ENCODE measurements around the gene OPN3. TPM values are rescaled to one million over a fixed set of nuclear protein-coding genes. Genes with fewer than 3 reads are reported as not detected.

OPN3 gene
- total RNA-seq, 1 donor from 2014 or later = 19.9 TPM

DNA sequence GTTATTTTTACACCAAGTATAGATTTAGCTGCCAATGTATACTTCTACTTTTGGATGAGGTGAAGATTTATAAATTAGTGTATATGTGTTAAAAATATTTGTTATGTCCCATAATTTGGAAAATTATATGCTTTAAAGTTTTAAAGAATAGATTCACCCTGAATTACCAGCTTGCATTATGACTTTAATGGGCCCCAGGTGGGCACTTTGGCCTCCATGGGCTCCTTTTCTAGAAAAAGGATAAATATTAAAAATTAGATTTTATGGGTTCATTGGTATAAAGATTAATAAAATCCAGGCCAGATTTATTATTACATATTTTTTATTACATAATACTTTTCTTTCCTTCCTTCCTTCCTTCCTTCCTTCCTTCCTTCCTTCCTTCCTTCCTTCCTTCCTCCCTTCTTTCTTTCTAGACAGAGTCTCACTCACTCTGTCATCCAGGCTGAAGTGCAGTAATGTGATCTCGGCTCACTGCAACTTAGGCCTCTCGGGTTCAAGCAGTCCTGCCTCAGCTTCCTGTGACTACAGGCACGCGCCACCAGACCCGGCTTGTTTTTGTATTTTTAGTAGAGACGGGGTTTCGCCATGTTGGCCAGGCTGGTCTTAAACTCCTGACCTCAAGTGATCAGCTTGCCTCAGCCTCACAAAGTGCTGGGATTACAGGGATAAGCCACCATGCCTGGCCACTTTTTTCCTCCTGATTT is 86.1 kb downstream of the OPN3 start:
- no peaks in the 10 kb centered on the region for H3K27me3 Mint-ChIP-seq
- no peak overlapping the region for H3K27ac Mint-ChIP-seq

GRCh38 chr1:241551759-241552638 is 88.2 kb downstream of the OPN3 start:
- no peak for TF ChIP-seq CTCF (IDR thresholded peaks at IDR 0.05; ENCODE audit: unreplicated experiment)
- H3K27me3 Mint-ChIP-seq = no peaks in the 10 kb centered on the region
- no peak for DNase-seq (ENCODE audit: low spot score, unreplicated experiment)
- peaks cover 4% of the 10 kb centered on the region for H3K9me3 Mint-ChIP-seq (ENCODE audit: low read depth)
- no peaks in the 10 kb centered on the region for H3K36me3 Mint-ChIP-seq (ENCODE audit: insufficient read depth)
- H3K4me3 Mint-ChIP-seq (ENCODE audit: low read depth) = no peak overlapping the region
- H3K27ac Mint-ChIP-seq = no peak overlapping the region
- no peaks in the 10 kb centered on the region for H3K4me1 Mint-ChIP-seq (ENCODE audit: low read depth)

More for the DNA sequence above, 86.1 kb downstream of the OPN3 start:
- H3K4me3 Mint-ChIP-seq (ENCODE audit: low read depth) = no peak overlapping the region
- TF ChIP-seq CTCF (IDR thresholded peaks at IDR 0.05; ENCODE audit: unreplicated experiment) = no peak
- no peaks in the 10 kb centered on the region for H3K36me3 Mint-ChIP-seq (ENCODE audit: insufficient read depth)
- no peak for DNase-seq (ENCODE audit: low spot score, unreplicated experiment)
- H3K4me1 Mint-ChIP-seq (ENCODE audit: low read depth) = peaks cover 6% of the 10 kb centered on the region
- H3K9me3 Mint-ChIP-seq (ENCODE audit: low read depth) = peaks cover 4% of the 10 kb centered on the region

DNA sequence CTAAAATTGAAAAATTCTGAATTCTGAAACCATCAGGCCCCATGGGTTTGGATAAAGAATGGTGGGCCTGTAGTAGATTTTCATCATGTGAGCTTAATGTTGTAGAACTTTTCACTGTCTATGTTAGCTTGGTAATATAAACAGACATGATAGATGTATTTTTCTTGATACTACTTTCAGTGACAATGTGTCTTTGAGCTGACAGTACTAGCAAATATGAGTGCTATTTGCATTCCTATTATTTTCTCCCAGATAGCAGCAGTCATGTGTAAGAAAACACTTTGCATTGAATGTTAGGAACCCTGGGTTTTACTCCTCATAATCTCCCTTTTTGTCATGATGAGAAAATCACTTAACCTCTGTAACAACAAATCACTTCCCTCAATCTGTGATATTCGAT is 89.9 kb downstream of the OPN3 start:
- Mint-ChIP-seq H3K4me1 (ENCODE audit: low read depth) (no peaks in the 10 kb centered on the region), H3K27me3 (no peaks in the 10 kb centered on the region), H3K4me3 (ENCODE audit: low read depth) (no peak overlapping the region), H3K36me3 (ENCODE audit: insufficient read depth) (no peaks in the 10 kb centered on the region), H3K9me3 (ENCODE audit: low read depth) (peaks cover 4% of the 10 kb centered on the region), H3K27ac (no peak overlapping the region)
- TF ChIP-seq CTCF (IDR thresholded peaks at IDR 0.05; ENCODE audit: unreplicated experiment) = no peak
- no peak for DNase-seq (ENCODE audit: low spot score, unreplicated experiment)

- no peaks in the 10 kb centered on the region for H3K27me3 Mint-ChIP-seq
- H3K36me3 Mint-ChIP-seq (ENCODE audit: insufficient read depth) = no peaks in the 10 kb centered on the region
- H3K4me1 Mint-ChIP-seq (ENCODE audit: low read depth) = no peaks in the 10 kb centered on the region
- DNase-seq (ENCODE audit: low spot score, unreplicated experiment) = no peak
- no peak overlapping the region for H3K4me3 Mint-ChIP-seq (ENCODE audit: low read depth)
- TF ChIP-seq CTCF (IDR thresholded peaks at IDR 0.05; ENCODE audit: unreplicated experiment) = no peak
- no peak overlapping the region for H3K27ac Mint-ChIP-seq
- peaks cover 4% of the 10 kb centered on the region for H3K9me3 Mint-ChIP-seq (ENCODE audit: low read depth)
These were observed 92.2 kb downstream of the OPN3 start for GRCh38 chr1:241548008-241548407.

Other genes with a start within 250 kb of the OPN3 start
- gene FH, start 120.6 kb downstream of the OPN3 start, total RNA-seq = 59.7 and 64.2 TPM in 2 replicates
- not detected in 2 replicates for gene KMO, start 108.0 kb downstream of the OPN3 start, total RNA-seq
- gene CHML, start within 50 bp of the OPN3 start, total RNA-seq = 19.1 and 19.9 TPM in 2 replicates
- 0.07 TPM in 1 of 2 replicates, not detected in the other for gene WDR64, start 11.9 kb upstream of the OPN3 start, total RNA-seq
- gene EXO1, start 207.8 kb upstream of the OPN3 start, total RNA-seq = 12.5 and 16.2 TPM in 2 replicates

Measured in progenitor cell of endocrine pancreas (in vitro differentiated cells).